Measurements from ENCODE around the gene RIPOR2. TPM values are rescaled to one million over a fixed set of nuclear protein-coding genes. Genes with fewer than 3 reads are reported as not detected.

Gene RIPOR2
- total and polyA plus RNA-seq, 2 donors from 2014 or later = 1.7 to 24.2 TPM

DNA sequence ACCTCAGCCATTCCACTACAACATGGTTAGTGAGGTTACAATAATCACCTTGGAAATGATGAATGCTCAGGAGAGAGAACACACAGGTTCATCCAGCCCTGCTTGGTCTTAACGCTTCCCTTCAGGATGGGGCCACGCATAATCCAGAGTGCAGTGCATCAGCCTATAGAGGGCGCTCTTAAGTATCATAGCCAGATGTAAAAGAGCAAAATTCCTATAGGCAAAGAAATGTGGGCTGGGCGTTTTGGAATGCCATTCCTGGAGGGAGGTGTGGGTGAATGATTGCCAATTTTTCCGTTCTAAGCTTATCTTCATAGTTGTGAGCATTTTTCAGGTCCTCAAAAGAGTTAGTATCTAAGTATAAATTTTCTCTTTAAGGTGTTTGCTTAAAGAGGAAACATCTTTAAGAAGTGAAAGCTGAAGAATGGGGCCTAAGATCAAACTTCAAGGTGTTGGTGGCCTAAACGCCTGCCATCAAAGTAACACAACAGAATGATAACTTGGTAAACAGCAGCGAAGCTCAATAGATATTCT, 1.8 kb downstream of the RIPOR2 start:
- Histone ChIP-seq H3K36me3 (ENCODE audit: control insufficient read depth in 2 of 3, insufficient read depth in 3 of 3, low read length in 3 of 3) (no peaks in the 10 kb centered on the region), H3K27ac (ENCODE audit: low read depth in 2 of 2, low read length in 2 of 2) (no peak overlapping the region), H3K27me3 (ENCODE audit: control insufficient read depth, insufficient read depth, low read length) (no peaks in the 10 kb centered on the region), H3K9ac (ENCODE audit: low read length in 3 of 3) (no peak overlapping the region), H3K9me3 (ENCODE audit: control insufficient read depth in 2 of 3, insufficient read depth in 1 of 3, low read length in 3 of 3) (no peaks in the 10 kb centered on the region), H3K4me1 (ENCODE audit: control insufficient read depth in 2 of 3, insufficient read depth in 2 of 3, low read depth in 1 of 3, low read length in 3 of 3) (peaks cover 0 to 3% (median 0%) of the 10 kb centered on the region in 3 donors), H3K4me3 (ENCODE audit: low read length in 3 of 3) (no peak overlapping the region)
- intact Hi-C loops (cut with DNase I) = no loop called here
- DNase-seq (no peak), FAIRE-seq (no peak)
- TF ChIP-seq, protein P1, sequence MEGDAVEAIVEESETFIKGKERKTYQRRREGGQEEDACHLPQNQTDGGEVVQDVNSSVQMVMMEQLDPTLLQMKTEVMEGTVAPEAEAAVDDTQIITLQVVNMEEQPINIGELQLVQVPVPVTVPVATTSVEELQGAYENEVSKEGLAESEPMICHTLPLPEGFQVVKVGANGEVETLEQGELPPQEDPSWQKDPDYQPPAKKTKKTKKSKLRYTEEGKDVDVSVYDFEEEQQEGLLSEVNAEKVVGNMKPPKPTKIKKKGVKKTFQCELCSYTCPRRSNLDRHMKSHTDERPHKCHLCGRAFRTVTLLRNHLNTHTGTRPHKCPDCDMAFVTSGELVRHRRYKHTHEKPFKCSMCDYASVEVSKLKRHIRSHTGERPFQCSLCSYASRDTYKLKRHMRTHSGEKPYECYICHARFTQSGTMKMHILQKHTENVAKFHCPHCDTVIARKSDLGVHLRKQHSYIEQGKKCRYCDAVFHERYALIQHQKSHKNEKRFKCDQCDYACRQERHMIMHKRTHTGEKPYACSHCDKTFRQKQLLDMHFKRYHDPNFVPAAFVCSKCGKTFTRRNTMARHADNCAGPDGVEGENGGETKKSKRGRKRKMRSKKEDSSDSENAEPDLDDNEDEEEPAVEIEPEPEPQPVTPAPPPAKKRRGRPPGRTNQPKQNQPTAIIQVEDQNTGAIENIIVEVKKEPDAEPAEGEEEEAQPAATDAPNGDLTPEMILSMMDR (IDR thresholded peaks at IDR 0.05; ENCODE audit: borderline replicate concordance, extremely low read depth, insufficient read depth) = peak; percentile 40

DNA sequence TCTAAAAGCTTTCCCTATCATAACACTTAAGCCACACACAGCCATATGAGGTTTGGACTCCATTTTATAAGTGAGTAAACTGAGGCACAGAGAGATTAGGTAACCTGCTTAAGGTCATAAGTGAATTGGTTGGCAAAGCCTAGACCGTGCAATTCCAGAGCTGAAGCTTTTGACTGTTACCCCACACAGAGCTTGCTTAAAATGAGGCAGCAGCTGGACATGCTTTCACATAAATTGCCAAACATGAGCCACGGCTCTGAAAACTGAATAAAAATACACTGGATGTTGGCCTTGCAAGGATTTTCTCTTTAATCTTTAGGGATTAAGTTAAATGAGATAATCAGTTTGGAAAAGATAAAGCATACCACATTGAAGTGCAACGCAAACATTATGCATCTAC, 2.5 kb downstream of the RIPOR2 start:
- intact Hi-C loops (cut with DNase I) = no loop called here
- DNase-seq (no peak), FAIRE-seq (no peak)
- H3K4me3 ChIP-seq (ENCODE audit: low read length in 3 of 3) = no peak overlapping the region
- TF ChIP-seq, protein P1 (IDR thresholded peaks at IDR 0.05; ENCODE audit: borderline replicate concordance, extremely low read depth, insufficient read depth) = no peak
- H3K27me3 ChIP-seq (ENCODE audit: control insufficient read depth, insufficient read depth, low read length) = no peaks in the 10 kb centered on the region
- no peaks in the 10 kb centered on the region for H3K9me3 ChIP-seq (ENCODE audit: control insufficient read depth in 2 of 3, insufficient read depth in 1 of 3, low read length in 3 of 3)
- no peak overlapping the region for H3K27ac ChIP-seq (ENCODE audit: low read depth in 2 of 2, low read length in 2 of 2)
- H3K4me1 ChIP-seq (ENCODE audit: control insufficient read depth in 2 of 3, insufficient read depth in 2 of 3, low read depth in 1 of 3, low read length in 3 of 3) = peaks cover 0 to 3% (median 0%) of the 10 kb centered on the region in 3 donors
- H3K36me3 ChIP-seq (ENCODE audit: control insufficient read depth in 2 of 3, insufficient read depth in 3 of 3, low read length in 3 of 3) = no peaks in the 10 kb centered on the region
- no peak overlapping the region for H3K9ac ChIP-seq (ENCODE audit: low read length in 3 of 3)

DNA sequence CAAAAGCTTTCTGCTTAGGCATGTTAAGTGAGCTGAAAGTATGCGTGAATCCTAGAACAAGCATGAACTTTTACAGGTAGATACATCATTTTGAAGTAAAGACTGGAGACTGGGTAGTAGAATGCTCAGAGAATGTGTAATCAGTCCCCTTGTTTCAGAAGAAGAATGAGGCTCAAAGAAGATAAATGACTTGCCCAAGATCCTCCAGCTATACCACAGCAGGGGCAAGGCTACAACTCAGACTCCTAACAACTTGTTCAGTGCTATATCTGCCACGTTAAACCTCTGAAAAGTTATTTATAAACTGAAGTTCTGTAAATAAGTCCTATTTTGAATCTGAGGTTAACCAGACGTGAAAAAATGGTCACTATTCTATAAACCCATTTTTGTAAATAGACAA, 2.9 kb downstream of the RIPOR2 start:
- H3K27me3 ChIP-seq (ENCODE audit: control insufficient read depth, insufficient read depth, low read length) = no peaks in the 10 kb centered on the region
- intact Hi-C loops (cut with DNase I) = no loop called here
- H3K4me1 ChIP-seq (ENCODE audit: control insufficient read depth in 2 of 3, insufficient read depth in 2 of 3, low read depth in 1 of 3, low read length in 3 of 3) = peaks cover 0 to 3% (median 0%) of the 10 kb centered on the region in 3 donors
- H3K36me3 ChIP-seq (ENCODE audit: control insufficient read depth in 2 of 3, insufficient read depth in 3 of 3, low read length in 3 of 3) = no peaks in the 10 kb centered on the region
- FAIRE-seq (no peak), DNase-seq (no peak)
- H3K9me3 ChIP-seq (ENCODE audit: control insufficient read depth in 2 of 3, insufficient read depth in 1 of 3, low read length in 3 of 3) = no peaks in the 10 kb centered on the region
- H3K9ac ChIP-seq (ENCODE audit: low read length in 3 of 3) = no peak overlapping the region
- TF ChIP-seq, protein P1 (IDR thresholded peaks at IDR 0.05; ENCODE audit: borderline replicate concordance, extremely low read depth, insufficient read depth) = no peak
- H3K4me3 ChIP-seq (ENCODE audit: low read length in 3 of 3) = no peak overlapping the region
- H3K27ac ChIP-seq (ENCODE audit: low read depth in 2 of 2, low read length in 2 of 2) = no peak overlapping the region
